Fibroblast of lung (primary cell): ENCODE results near the gene SNRPA. TPM values are rescaled to one million over a fixed set of nuclear protein-coding genes. Genes with fewer than 3 reads are reported as not detected.

ENCODE experiments used
- DNase-seq, 2 donors: peaks; one replicate each; pipeline versions ENCODE4 v3.0.0 to v3.0.0-alpha.2; 2010; ENCODE audit warnings: low read depth in 2 of 2
- H2AFZ ChIP-seq: 2 replicates; pipeline ENCODE4 v1.5.1; 2012; ENCODE audit warnings: low read length, control low read depth, inconsistent platforms
- H3K27ac ChIP-seq: 2 replicates; pipeline ENCODE4 v1.5.1; 2011; ENCODE audit warnings: low read length, control low read depth; ENCODE audit not compliant: insufficient read depth
- H3K27me3 ChIP-seq: 2 replicates; pipeline ENCODE4 v1.5.1; 2011; ENCODE audit warnings: mild to moderate bottlenecking, low read length; ENCODE audit not compliant: control insufficient read depth, insufficient read depth
- H3K36me3 ChIP-seq: 2 replicates; pipeline ENCODE4 v1.5.1; 2011; ENCODE audit warnings: low read length; ENCODE audit not compliant: control insufficient read depth, insufficient read depth
- H3K4me1 ChIP-seq: 2 replicates; pipeline ENCODE4 v1.5.1; 2011; ENCODE audit warnings: low read length; ENCODE audit not compliant: control insufficient read depth, insufficient read depth; ENCODE audit errors: extremely low read depth
- H3K4me2 ChIP-seq: 2 replicates; pipeline ENCODE4 v1.5.1; 2011; ENCODE audit warnings: low read length, control low read depth; ENCODE audit not compliant: insufficient read depth; ENCODE audit errors: extremely low read depth
- H3K4me3 ChIP-seq, 4 experiments: fragments of 200-600 bp in 1 of 4; sonication (generic) in 1 of 4; replicated peaks in 1 of 4; 2 replicates each; pipeline ENCODE4 v1.5.1; 2011 to 2016; ENCODE audit warnings: low read length in 4 of 4, low read depth in 3 of 4, mild to moderate bottlenecking in 3 of 4, control low read depth in 2 of 4, inconsistent platforms in 1 of 4, mixed read lengths in 1 of 4; ENCODE audit not compliant: insufficient read depth in 1 of 4; ENCODE audit errors: control extremely low read depth in 1 of 4
- H3K79me2 ChIP-seq: 2 replicates; pipeline ENCODE4 v1.5.1; 2012; ENCODE audit warnings: mild to moderate bottlenecking, low read length, inconsistent platforms; ENCODE audit not compliant: control insufficient read depth, insufficient read depth
- H3K9ac ChIP-seq: 2 replicates; pipeline ENCODE4 v1.5.1; 2011; ENCODE audit warnings: mild to moderate bottlenecking, low read length, control low read depth; ENCODE audit not compliant: insufficient read depth
- H3K9me3 ChIP-seq: 2 replicates; pipeline ENCODE4 v1.5.1; 2012; ENCODE audit warnings: low read depth, low read length; ENCODE audit not compliant: control insufficient read depth, insufficient read depth
- H4K20me1 ChIP-seq: 2 replicates; pipeline ENCODE4 v1.5.1; 2011; ENCODE audit warnings: low read length; ENCODE audit not compliant: control insufficient read depth, insufficient read depth; ENCODE audit errors: extremely low read depth
- CTCF ChIP-seq, 2 donors: IDR thresholded peaks in 1 of 2; conservative IDR thresholded peaks in 1 of 2; 1 replicate in 1 of 2; 2 replicates in 1 of 2; pipeline ENCODE4 v1.5.1; 2011 to 2012; ENCODE audit warnings: low read length in 2 of 2, control low read depth in 1 of 2, inconsistent platforms in 1 of 2, low read depth in 1 of 2, mild to moderate bottlenecking in 1 of 2
- EZH2 ChIP-seq: IDR thresholded peaks from 2 replicates; pipeline ENCODE4 v1.5.1; 2012; ENCODE audit warnings: low read length, control low read depth, mild to moderate bottlenecking; ENCODE audit errors: missing control alignments
- polyA plus RNA-seq, 2 donors: library from polyadenylated mRNA; depleted of rRNA in 1 of 2; stranded (reverse) in 1 of 2; unstranded in 1 of 2; fragments of >200 nt; gene quantifications; 2 replicates each; pipeline ENCODE4 v1.2.1, GENCODE V29; 2011 to 2012; ENCODE audit warnings: missing spikeins in 1 of 2
- total RNA-seq: library from RNA; depleted of rRNA; stranded (reverse); fragments of >200 nt; gene quantifications from 2 replicates; pipeline ENCODE4 v1.2.1, GENCODE V29; 2014

The SNRPA gene
- total and polyA plus RNA-seq, 2 donors (not counting 1 experiment from before 2014, with no cell fraction given), result 41.9 to 74.4 TPM

DNA sequence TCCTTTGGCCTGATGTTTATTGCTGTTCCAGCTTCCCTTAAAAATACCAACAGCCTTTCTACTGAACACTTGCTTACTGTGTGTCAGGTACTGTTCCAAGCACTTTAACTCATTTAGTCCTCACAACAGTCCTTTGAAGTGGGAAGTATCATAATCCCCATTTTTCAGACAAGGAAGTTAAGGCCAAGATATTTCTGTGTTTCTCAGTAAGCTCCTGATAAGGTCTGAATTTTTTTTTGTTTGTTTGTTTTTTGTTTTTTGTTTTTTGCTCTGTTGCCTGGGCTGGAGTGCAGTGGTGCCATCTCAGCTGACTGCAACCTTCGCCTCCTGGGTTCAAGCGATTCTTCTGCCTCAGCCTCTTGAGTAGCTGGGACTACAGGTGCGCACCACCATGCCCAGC, 7.5 kb downstream of the SNRPA start:
- TF ChIP-seq EZH2 (no peak), CTCF (conservative IDR thresholded peaks at IDR 0.05 in 1 of 2, IDR thresholded peaks at IDR 0.05 in 1 of 2; ENCODE audit: low read depth in 1 of 2, low read length in 2 of 2) (no peak)
- Histone ChIP-seq H3K9me3 (no peaks in the 10 kb centered on the region), H3K36me3 (peaks cover 38% of the 10 kb centered on the region), H4K20me1 (no peaks in the 10 kb centered on the region), H3K27ac (no peak overlapping the region), H3K4me2 (no peak overlapping the region), H3K79me2 (peaks cover 40% of the 10 kb centered on the region), H3K4me1 (peaks cover 2% of the 10 kb centered on the region), H3K4me3 (no peak overlapping the region), H3K9ac (no peak overlapping the region), H2AFZ (no peak overlapping the region), H3K27me3 (no peaks in the 10 kb centered on the region)
- no peak for DNase-seq

DNA sequence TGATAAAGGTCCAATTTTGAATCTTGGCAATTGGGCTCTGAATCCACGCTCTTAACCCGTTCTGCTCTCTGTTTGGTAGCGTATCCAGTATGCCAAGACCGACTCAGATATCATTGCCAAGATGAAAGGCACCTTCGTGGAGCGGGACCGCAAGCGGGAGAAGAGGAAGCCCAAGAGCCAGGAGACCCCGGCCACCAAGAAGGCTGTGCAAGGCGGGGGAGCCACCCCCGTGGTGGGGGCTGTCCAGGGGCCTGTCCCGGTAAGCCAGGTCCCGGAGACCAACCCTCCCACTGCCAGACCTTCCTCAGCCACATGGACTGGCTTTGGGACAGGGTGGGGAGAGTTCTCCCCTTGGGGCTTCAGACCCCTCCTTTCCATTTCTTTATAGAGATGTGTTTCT, 8.3 kb downstream of the SNRPA start:
- no peak overlapping the region for H2AFZ ChIP-seq
- H4K20me1 ChIP-seq, result no peaks in the 10 kb centered on the region
- H3K9me3 ChIP-seq, result no peaks in the 10 kb centered on the region

DNA sequence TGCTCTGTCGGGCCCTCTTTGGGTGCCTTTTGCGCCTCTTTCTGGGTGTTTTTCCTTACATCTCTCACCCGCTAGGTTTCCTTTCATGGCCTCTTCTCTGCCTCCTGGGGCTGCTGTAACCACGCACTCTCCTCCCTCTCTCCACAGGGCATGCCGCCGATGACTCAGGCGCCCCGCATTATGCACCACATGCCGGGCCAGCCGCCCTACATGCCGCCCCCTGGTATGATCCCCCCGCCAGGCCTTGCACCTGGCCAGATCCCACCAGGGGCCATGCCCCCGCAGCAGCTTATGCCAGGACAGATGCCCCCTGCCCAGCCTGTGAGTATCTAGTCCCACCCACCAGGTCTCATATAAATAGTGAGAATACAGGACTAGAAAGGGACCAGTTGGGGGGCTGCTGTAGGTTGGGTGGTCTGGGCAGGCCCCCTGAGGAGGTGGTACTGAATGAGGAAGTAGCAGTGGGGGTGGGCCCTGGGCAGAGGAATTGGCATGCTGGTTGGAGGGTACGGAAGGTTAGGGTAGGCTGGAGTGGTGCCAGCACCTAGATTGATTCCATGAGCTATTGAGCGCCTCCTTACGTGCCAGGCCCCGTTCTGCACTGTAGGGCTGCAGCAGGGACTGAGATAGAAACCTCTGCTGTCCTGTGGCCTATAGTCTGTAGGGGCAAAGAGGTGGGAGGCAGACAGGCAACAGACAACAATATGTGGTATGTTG, 11.9 kb downstream of the SNRPA start:
- no peaks in the 10 kb centered on the region for H3K27me3 ChIP-seq
- H4K20me1 ChIP-seq, result no peaks in the 10 kb centered on the region
- no peak overlapping the region for H3K27ac ChIP-seq
- H3K9me3 ChIP-seq, result no peaks in the 10 kb centered on the region
- no peak overlapping the region for H3K4me2 ChIP-seq
- H3K79me2 ChIP-seq, result peaks cover 3% of the 10 kb centered on the region
- no peak overlapping the region for H3K4me3 ChIP-seq
- peak in 1 of 2 donors; percentile 53 for DNase-seq
- no peak overlapping the region for H3K9ac ChIP-seq
- no peaks in the 10 kb centered on the region for H3K4me1 ChIP-seq
- H3K36me3 ChIP-seq, result peaks cover 42% of the 10 kb centered on the region
- no peak overlapping the region for H2AFZ ChIP-seq
- TF ChIP-seq CTCF (conservative IDR thresholded peaks at IDR 0.05 in 1 of 2, IDR thresholded peaks at IDR 0.05 in 1 of 2; ENCODE audit: low read depth in 1 of 2, low read length in 2 of 2) (no peak), EZH2 (no peak)

More for the DNA sequence above, 8.3 kb downstream of the SNRPA start:
- TF ChIP-seq EZH2, result no peak
- no peak for TF ChIP-seq CTCF (conservative IDR thresholded peaks at IDR 0.05 in 1 of 2, IDR thresholded peaks at IDR 0.05 in 1 of 2; ENCODE audit: low read depth in 1 of 2, low read length in 2 of 2)
- peaks cover 44% of the 10 kb centered on the region for H3K36me3 ChIP-seq
- no peak overlapping the region for H3K4me3 ChIP-seq
- H3K27ac ChIP-seq, result no peak overlapping the region
- H3K9ac ChIP-seq, result no peak overlapping the region
- no peaks in the 10 kb centered on the region for H3K27me3 ChIP-seq
- H3K79me2 ChIP-seq, result peaks cover 33% of the 10 kb centered on the region
- no peak overlapping the region for H3K4me2 ChIP-seq
- H3K4me1 ChIP-seq, result peaks cover 2% of the 10 kb centered on the region
- DNase-seq, result no peak
